Measurements from ENCODE around the gene VASH1. TPM values are rescaled to one million over a fixed set of nuclear protein-coding genes. Genes with fewer than 3 reads are reported as not detected.

VASH1 gene
- total RNA-seq, 1 donor from 2014 or later, result 97.9 TPM

GRCh38 chr14:76742966-76743365, 18.3 kb upstream of the VASH1 start:
- DNase-seq, result peak; percentile 39

GRCh38 chr14:76752744-76753143, 8.5 kb upstream of the VASH1 start:
- no peak for DNase-seq

- DNase-seq, result no peak
Measured at GRCh38 chr14:76753541-76754198, 7.6 kb upstream of the VASH1 start.

- DNase-seq, result no peak
Measured at GRCh38 chr14:76754586-76754985, 6.7 kb upstream of the VASH1 start.

GRCh38 chr14:76755610-76756370, 5.5 kb upstream of the VASH1 start:
- no peak for DNase-seq

- DNase-seq, result no peak
Measured at GRCh38 chr14:76756371-76756750, 4.9 kb upstream of the VASH1 start.

- no peak for DNase-seq
Measured at GRCh38 chr14:76759589-76759988, 1.7 kb upstream of the VASH1 start.

GRCh38 chr14:76760331-76761135, 735 bp upstream of the VASH1 start:
- DNase-seq, result no peak

- no peak for DNase-seq
Measured at GRCh38 chr14:76761960-76762410, 717 bp downstream of the VASH1 start.

- DNase-seq, result no peak
Measured at GRCh38 chr14:76762411-76763095, 1.3 kb downstream of the VASH1 start.

- no peak for DNase-seq
Measured at GRCh38 chr14:76763096-76764041, 2.1 kb downstream of the VASH1 start.

- DNase-seq, result no peak
Measured at GRCh38 chr14:76765461-76765931, 4.2 kb downstream of the VASH1 start.

- peak; percentile 72 for DNase-seq
Measured at GRCh38 chr14:76767681-76768656, 6.7 kb downstream of the VASH1 start.

GRCh38 chr14:76768671-76769500, 7.6 kb downstream of the VASH1 start:
- no peak for DNase-seq

- DNase-seq, result no peak
Measured at GRCh38 chr14:76769636-76770292, 8.5 kb downstream of the VASH1 start.

GRCh38 chr14:76770521-76771436, 9.5 kb downstream of the VASH1 start:
- no peak for DNase-seq

GRCh38 chr14:76771437-76771980, 10.2 kb downstream of the VASH1 start:
- DNase-seq, result no peak
